Measurements from ENCODE around the gene TSPAN1. TPM values are rescaled to one million over a fixed set of nuclear protein-coding genes. Genes with fewer than 3 reads are reported as not detected.
"Not testable (repeated sequence)": the region's sequence is repeated elsewhere in the genome, so short reads cannot be mapped to it uniquely, and the experiment has no call there.

The TSPAN1 gene
- total RNA-seq, 2 donors from 2014 or later: not detected

DNA sequence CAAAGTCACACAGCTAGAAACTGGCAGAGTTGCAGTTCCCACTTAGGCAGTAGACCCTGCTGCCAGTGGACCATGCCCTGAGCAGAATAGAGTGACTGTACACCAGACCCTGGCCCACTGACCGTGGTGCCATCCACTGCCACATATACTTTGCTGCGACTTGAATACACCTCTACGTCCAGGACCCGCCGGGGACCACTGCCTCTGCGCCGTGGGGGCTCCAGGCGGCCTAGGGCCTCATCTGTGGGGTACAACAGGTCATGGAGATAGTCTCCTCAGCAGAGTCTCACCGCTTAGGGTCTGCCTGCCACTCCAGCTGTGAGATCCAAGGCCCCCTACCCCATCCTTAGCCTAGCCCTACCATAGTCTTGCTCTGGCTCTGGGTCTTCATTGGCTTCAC is 21.7 kb downstream of the TSPAN1 start:
- ATAC-seq (no peak), DNase-seq (ENCODE audit: low spot score in 2 of 2) (no peak)
- H3K27ac Mint-ChIP-seq: peak overlapping the region; percentile 8 to 32
- no peaks in the 10 kb centered on the region for H3K36me3 Mint-ChIP-seq
- no peaks in the 10 kb centered on the region for H3K9me3 Mint-ChIP-seq

DNA sequence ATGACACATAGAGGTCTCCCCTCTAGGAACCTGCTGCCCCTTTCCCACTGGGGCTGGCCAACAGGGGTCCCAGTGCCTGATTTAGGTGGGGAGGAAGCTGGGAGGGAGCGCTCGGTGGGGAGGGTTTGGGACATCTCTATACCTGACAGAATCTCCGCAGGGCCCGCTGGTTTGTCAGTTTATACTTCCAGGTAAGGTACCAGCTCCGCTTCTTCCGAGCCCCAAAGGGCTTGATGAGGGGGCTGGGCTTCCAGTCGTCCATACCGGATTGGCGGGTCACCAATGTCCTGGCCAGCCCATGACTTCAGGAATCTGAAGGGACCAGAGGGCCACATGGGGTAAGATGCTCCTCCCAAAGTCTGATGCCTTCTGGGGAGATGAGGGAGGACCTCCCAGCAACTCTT is 22.7 kb downstream of the TSPAN1 start:
- DNase-seq (ENCODE audit: low spot score in 2 of 2): no peak
- Mint-ChIP-seq H3K36me3 (no peaks in the 10 kb centered on the region), H3K27ac (peak overlapping the region; percentile 79 to 87), H3K9me3 (no peaks in the 10 kb centered on the region)
- no peak for ATAC-seq

DNA sequence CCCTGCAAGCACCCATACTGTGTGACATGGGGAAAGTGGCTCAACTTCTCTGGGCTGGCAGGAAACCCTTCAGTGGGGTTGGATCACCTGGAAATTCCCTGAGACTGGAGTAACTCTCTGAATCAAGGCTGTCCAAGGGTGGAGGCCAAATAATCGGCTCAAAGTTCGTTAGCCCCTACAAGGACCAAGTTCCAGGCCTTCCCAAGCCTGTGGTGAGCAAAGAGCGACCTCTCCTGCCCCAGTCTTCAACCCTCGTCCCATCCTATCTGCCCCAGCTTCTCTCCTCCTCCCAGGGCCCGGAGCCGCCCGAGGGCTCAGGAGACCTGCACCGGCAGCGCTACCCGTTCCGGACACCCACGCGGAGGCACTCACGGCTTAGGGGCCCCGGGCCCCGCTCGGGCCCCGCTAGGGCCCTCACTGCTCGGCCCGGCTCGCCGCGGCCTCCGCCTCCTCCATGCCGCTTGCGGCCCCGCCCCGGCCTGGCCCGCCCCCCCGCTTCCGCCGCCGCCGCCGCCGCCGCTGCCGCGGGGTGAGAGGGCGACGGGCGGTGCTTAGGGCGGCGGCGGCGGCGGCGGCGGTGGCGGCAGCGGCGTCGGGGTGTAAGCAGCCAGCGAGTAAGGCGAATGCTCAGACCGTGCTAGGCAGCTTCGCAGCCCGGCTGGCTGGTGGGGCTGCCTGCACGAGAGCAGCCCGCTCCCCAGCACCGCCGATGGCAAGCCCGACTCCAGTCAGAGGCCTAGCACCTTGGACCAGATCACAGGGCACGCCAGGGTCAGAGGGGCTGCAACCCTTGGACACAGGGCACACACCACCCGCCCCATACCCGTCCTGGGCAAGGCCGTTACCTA is 23.3 kb downstream of the TSPAN1 start, which contains the start of gene POMGNT1:
TSS of gene POMGNT1 (minus strand) at position 471 of the 848 bp plus-strand sequence. CDS start 613 bp downstream, outside the sequence.
- peak; percentile 97 to 98 for ATAC-seq
- Mint-ChIP-seq H3K27ac (peak within 1 kb of the TSS; percentile 79 to 87), H3K36me3 (no peaks in the 10 kb centered on the region), H3K9me3 (no peaks in the 10 kb centered on the region)
- peak; percentile 75 to 84 for DNase-seq (ENCODE audit: low spot score in 2 of 2)

DNA sequence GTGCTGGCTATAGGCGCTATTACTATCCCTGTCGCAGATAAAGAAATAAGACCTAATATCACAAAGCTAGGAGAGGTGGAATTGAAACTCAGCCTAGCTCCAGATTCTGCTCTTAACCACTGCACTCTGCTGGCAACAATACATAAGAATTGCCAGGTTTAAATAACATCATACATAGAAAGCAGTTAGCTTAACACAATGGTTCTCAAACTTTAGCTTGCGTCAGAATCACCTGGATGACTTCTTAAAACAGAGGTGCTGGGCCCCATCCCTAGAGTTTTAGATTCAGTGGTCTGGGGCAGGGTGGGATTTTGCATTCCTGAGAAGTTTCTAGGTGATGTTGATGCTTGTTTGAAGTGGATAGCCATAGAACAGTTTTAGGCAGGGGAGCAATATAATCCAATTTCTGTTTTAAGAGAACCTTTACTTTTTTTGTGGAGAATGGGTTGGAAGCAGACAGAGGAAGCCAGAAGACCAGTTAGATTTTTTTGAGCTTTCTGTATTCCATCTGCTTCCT is 24.4 kb downstream of the TSPAN1 start:
- ATAC-seq (no peak), DNase-seq (ENCODE audit: low spot score in 2 of 2) (no peak)
- H3K27ac Mint-ChIP-seq: peak overlapping the region in 1 of 2 donors; percentile 79
- H3K36me3 Mint-ChIP-seq: no peaks in the 10 kb centered on the region
- H3K9me3 Mint-ChIP-seq: no peaks in the 10 kb centered on the region

DNA sequence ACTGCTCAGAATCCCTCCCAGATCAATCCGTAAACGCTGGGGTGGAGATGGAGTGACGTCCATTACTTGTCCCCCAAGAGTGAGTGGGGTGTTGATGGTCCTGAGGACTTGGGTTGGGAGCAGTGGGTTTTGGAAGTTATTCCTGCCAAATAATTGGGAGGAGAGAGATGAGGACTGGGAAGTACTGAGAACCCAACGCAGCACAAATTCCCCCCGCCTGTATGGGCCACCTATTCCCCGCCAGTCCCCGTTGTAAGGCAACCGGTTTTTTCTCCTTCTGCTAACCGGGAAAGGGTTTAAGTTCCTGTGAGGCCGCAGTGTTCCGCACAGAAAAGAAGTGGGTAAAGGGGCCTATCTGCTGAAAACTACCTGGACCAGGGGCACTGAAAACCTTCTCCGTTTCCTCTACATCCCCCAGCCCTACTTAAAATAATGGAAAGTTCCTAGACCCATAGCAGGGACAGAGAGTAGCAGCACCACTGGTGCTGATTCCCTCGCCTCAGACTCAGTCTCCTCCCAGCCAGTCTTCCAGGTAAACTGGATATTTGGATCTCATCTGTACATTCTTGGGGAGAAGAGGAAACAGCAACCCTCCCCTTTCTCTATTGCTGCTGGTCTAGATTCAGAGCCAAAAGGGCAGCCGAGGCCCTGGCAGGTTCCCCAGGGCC is 29.0 kb downstream of the TSPAN1 start:
- DNase-seq (ENCODE audit: low spot score in 2 of 2): no peak
- no peaks in the 10 kb centered on the region for H3K36me3 Mint-ChIP-seq
- H3K27ac Mint-ChIP-seq: no peak overlapping the region
- no peak for ATAC-seq
- no peaks in the 10 kb centered on the region for H3K9me3 Mint-ChIP-seq

DNA sequence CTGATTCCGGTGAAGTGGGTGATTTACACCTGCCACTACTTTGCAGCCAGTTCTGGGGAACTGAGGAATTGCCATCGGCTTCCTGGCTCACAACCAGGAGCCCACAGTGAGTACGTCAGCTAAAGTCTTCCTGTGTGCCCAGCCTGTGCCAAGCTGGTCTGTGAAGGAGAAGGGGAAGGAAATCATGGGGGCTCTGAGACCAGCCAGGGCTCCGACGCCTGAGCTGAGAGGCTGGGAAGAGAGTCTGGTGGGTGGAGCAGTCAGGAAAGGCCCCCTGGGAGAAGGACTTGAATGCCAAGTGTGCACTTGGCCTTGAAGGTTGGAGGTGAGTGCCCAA is 29.5 kb downstream of the TSPAN1 start:
- Mint-ChIP-seq H3K27ac (no peak overlapping the region), H3K36me3 (no peaks in the 10 kb centered on the region), H3K9me3 (no peaks in the 10 kb centered on the region)
- DNase-seq (ENCODE audit: low spot score in 2 of 2): no peak
- ATAC-seq: no peak

DNA sequence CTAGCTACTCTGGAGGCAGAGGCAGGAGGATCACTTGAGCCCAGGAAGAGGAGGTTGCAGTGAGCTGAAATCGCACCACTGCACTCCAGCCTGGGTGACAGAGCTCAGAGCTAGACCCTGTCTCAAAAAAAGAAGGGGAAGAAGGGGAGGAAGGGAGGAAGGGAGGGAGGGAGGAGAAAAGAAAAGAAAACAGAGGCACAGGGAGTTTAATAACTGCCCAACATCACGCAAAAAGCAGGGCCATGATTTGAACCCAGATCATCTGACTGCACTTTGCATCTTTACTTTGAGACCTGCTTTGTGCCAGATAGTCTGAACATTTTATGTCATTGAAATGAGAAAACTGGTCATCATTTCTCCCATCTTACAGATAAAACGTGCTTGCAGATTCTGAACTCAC is 30.3 kb downstream of the TSPAN1 start:
- H3K36me3 Mint-ChIP-seq: no peaks in the 10 kb centered on the region
- DNase-seq (ENCODE audit: low spot score in 2 of 2) (no peak), ATAC-seq (no peak)
- H3K9me3 Mint-ChIP-seq: no peaks in the 10 kb centered on the region
- no peak overlapping the region for H3K27ac Mint-ChIP-seq

DNA sequence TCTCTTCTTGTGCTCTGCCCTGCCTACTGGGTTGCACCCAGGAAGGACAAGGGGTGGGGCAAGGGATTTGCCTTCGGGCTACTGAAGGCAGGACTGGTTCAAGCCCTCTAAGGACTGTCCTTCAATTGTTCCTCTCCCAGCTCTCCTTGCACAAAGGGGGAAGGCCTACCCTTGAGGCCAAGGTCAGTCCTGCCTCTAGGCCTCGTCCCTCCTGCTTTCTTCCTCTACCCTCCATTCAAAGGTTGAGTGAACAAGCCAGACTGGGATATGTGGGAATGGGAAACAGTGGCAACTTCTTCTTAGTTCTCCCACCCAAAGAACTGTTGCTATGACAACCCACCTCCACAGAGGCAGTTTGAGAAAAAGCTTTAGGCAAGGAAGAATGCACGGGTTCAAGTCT is 30.9 kb downstream of the TSPAN1 start:
- Mint-ChIP-seq H3K36me3 (no peaks in the 10 kb centered on the region), H3K27ac (peak overlapping the region in 1 of 2 donors; percentile 49), H3K9me3 (no peaks in the 10 kb centered on the region)
- ATAC-seq (no peak), DNase-seq (ENCODE audit: low spot score in 2 of 2) (no peak)

DNA sequence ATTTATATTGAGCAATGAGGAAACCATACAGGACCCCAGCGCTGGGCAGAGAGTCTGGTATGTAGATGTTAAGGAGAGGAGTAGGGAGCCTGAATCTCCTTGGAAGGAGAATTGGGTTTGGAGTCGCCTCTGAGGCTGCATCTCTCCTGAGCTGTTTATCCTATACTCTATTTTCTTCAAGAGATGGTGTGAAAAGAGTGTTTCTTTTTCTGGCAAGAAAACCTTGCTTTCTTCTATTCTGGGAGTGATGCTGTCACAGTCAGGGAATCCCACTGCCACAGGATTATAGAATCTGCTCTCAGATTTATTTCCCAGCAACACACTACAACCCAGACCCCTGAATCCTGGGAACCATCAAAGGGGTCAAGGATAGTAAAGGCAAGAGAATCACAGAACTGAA is 31.5 kb downstream of the TSPAN1 start:
- no peak for ATAC-seq
- H3K9me3 Mint-ChIP-seq: no peaks in the 10 kb centered on the region
- H3K27ac Mint-ChIP-seq: peak overlapping the region in 1 of 2 donors; percentile 49
- H3K36me3 Mint-ChIP-seq: no peaks in the 10 kb centered on the region
- DNase-seq (ENCODE audit: low spot score in 2 of 2): no peak

DNA sequence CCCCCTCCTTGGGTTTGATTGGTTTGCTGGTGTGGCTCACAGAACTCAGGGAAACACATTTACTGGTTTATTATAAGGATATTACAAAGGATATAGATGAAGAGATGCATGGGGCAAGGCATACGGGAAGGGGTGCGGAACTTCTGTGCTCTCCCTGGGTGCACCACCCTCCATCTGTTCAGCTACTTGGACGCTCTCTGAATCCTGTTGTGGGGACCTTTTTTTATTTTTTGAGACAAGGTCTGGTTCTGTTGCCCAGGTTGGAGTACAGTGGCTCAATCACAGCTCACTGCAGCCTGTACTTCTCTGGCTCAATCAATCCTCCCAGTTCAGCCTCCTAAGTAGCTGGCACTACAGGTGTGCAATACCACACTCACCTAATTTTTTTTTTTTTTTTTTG is 35.7 kb downstream of the TSPAN1 start:
- H3K36me3 Mint-ChIP-seq: no peaks in the 10 kb centered on the region
- ATAC-seq: no peak
- no peaks in the 10 kb centered on the region for H3K9me3 Mint-ChIP-seq

DNA sequence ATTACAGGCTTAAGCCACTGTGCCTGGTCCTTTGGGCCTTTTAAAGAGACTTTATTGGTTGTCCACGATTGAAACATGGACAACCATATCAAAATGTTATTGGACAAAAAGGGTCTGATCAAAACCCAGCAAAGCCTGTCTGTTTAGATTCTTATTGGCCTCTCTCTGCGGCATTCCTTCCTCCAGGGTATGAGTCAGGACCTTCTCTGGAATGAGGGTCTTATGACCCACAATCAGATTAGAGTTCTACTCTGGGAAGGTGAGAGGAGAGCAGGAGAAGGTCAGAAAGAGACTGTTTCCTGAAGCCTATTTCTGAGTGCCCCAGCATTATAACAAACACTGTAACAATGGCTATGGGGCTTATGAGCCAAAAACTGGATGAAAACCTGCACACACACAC is 36.2 kb downstream of the TSPAN1 start:
- no peaks in the 10 kb centered on the region for H3K9me3 Mint-ChIP-seq
- ATAC-seq: no peak
- no peak overlapping the region for H3K27ac Mint-ChIP-seq
- no peaks in the 10 kb centered on the region for H3K36me3 Mint-ChIP-seq
- no peak for DNase-seq (ENCODE audit: low spot score in 2 of 2)

More for the DNA sequence above, 35.7 kb downstream of the TSPAN1 start:
- no peak for DNase-seq (ENCODE audit: low spot score in 2 of 2)
- no peak overlapping the region for H3K27ac Mint-ChIP-seq

DNA sequence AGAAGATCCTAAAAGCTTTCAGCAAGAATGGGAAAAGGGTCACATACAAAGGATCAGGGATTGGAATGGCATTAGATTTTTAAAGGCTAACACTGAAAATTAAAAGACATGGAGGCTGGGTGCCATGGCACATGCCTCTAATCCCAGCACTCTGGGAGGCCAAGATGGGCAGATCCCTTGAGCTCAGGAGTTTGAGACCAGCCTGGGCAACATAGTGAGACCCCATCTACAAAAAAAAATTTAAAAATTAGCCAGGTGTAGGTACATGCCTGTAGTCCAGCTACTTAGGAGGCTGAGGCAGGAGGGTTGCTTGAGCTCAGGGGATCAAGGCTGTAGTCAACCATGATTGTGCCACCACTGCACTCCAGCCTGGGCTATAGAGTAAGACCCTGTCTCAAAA is 40.6 kb downstream of the TSPAN1 start:
- no peaks in the 10 kb centered on the region for H3K9me3 Mint-ChIP-seq
- ATAC-seq (no peak), DNase-seq (ENCODE audit: low spot score in 2 of 2) (no peak)
- H3K27ac Mint-ChIP-seq: no peak overlapping the region
- no peaks in the 10 kb centered on the region for H3K36me3 Mint-ChIP-seq

DNA sequence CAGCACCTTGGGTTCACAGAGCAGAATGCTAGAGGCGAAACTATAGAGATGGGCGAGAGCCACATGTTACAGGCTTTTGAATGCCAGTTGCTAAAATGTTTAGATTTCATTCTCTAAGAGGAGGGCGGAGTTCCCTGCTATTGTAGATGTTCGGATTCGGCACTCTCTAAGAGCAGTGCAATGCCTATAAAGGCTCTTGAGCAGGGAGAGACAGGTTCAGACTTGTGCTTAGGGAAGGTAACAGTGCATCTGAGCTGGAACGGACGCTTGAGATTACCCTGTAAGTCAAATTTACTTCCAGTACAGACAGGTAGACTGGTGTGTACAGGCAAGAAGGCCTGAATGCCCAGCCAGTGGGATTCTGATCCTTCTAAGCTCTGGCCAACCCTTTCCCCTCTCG is 43.6 kb downstream of the TSPAN1 start:
- H3K36me3 Mint-ChIP-seq: no peaks in the 10 kb centered on the region
- no peak overlapping the region for H3K27ac Mint-ChIP-seq
- DNase-seq (ENCODE audit: low spot score in 2 of 2) (no peak), ATAC-seq (no peak)
- no peaks in the 10 kb centered on the region for H3K9me3 Mint-ChIP-seq

DNA sequence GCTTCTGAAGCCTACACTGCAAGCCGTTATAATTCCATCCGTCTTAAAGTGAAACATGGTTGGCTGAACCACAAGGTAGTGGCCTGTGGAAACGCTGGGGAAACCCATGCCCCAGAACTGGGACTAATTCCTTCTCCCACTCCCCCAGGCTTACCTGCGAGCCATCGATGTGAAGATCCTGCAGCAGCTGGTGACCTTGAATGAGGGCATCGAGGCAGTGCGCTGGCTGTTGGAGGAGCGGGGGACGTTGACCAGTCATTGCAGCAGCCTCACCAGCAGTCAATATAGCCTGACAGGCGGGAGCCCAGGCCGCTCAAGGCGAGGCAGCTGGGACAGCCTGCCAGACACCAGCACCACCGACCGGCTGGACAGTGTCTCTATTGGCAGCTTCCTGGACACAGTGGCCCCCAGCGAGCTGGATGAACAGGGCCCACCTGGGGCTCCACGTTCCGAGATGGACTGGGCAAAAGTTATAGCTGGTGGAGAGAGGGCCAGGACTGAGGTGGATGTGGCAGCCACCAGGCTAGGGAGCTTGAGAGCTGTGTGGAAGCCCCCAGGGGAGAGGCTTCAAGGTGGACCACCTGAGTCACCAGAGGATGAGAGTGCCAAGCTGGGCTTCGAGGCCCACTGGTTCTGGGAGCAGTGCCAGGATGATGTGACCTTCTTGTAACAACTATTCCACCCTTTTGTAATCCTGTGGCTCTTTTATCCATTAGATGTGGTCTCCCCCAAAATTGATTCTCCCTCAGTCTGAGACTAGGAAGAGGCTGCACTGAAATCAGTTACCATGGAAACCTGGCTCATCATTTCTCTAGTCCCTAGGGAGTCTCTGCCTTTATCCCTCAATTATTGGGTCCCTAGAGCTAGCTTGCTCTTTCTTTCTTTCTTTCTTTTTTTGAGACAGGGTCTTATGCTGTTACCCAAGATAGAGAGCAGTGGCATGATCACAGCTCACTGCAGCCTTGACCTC is 44.9 kb downstream of the TSPAN1 start:
- no peaks in the 10 kb centered on the region for H3K36me3 Mint-ChIP-seq
- ATAC-seq: no peak
- DNase-seq (ENCODE audit: low spot score in 2 of 2): no peak
- H3K9me3 Mint-ChIP-seq: no peaks in the 10 kb centered on the region
- H3K27ac Mint-ChIP-seq: no peak overlapping the region

DNA sequence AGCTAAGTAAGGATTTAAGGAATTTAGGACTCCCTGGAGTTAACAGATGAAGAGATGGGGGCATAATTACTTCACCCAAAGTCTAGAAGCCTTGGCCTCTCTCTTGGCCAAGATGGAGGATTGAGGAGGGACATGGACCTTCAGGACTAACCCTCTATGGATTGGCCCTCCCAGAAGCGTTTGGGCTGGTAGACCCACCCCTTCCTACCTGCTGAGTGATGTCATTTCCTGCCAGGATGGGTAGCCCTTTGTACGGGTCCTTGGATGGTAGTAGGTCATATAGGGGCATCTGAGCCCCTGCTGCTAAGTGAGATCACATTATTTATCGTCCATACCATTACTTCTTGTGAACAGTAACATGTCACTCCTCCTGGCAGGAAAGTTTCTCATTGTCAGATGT is 45.9 kb downstream of the TSPAN1 start:
- no peak for ATAC-seq
- H3K27ac Mint-ChIP-seq: peak overlapping the region in 1 of 2 donors; percentile 54
- no peaks in the 10 kb centered on the region for H3K36me3 Mint-ChIP-seq

DNA sequence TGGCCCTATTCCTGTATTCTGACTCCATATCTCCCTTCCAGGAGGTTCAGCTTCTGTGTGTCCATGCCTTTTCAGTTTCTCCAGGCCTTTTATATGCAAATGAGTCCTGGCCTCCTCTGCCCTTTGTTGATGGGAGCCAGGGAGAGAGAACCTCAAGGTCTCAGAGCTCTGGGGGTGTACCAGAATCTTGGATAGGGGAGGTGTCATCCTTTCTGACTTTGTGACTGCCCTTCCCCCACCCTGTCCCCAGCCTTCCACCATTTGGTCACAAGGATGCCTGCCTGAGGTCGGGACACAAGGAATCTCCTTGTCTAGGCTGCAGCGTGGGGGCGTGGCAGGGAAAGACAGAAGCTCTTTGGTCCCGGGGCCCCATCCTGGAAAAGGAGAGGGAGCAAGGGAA is 46.9 kb downstream of the TSPAN1 start:
- Mint-ChIP-seq H3K27ac (peak overlapping the region in 1 of 2 donors; percentile 54), H3K36me3 (no peaks in the 10 kb centered on the region), H3K9me3 (no peaks in the 10 kb centered on the region)
- ATAC-seq (no peak), DNase-seq (ENCODE audit: low spot score in 2 of 2) (no peak)

More for the DNA sequence above, 45.9 kb downstream of the TSPAN1 start:
- DNase-seq (ENCODE audit: low spot score in 2 of 2): no peak
- no peaks in the 10 kb centered on the region for H3K9me3 Mint-ChIP-seq

DNA sequence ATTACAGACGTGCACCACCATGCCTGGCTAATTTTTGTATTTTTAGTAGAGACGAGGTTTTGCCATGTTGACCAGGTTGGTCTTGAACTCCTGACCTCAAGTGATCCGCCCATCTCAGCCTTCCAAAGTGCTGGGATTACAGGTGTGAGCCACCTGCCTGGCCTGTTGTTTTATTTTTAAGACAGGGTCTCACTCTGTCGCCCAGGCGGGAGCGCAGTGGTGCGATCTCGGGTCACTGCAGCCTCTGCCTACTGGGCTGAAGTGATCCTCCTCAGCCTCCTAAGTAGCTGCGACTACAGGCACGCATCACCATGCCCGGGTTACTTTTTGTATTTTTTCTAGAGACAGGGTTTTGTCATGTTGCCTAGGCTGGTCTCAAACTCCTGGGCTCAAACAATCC is 48.2 kb downstream of the TSPAN1 start:
- H3K36me3 Mint-ChIP-seq; DNase-seq (ENCODE audit: low spot score in 2 of 2); H3K27ac Mint-ChIP-seq; H3K9me3 Mint-ChIP-seq: not testable (repeated sequence)
- ATAC-seq: peak in 1 of 2 donors; percentile 29
